LoVo (cell line): ENCODE measurements around the gene TLCD3A.
"Not testable (repeated sequence)": the region's sequence is repeated elsewhere in the genome, so short reads cannot be mapped to it uniquely, and the experiment has no call there.

ENCODE experiments used
- DNase-seq: peaks from one replicate; pipeline ENCODE4 v3.0.0-alpha.2; 2016; ENCODE audit warnings: low spot score

The TLCD3A gene

DNA sequence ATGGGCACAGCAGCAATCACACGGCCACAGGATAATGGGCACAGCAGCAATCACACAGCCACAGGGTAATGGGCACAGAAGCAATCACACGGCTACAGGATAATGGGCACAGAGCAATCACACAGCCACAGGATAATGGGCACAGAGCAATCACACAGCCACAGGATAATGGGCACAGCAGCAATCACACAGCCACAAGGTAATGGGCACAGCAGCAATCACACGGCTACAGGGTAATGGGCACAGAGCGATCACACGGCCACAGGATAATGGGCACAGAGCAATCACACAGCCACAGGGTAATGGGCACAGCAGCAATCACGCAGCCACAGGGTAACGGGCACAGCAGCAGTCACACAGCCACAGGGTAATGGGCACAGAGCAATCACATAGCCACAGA is 17.0 kb downstream of the TLCD3A start:
- DNase-seq = not testable (repeated sequence)

DNA sequence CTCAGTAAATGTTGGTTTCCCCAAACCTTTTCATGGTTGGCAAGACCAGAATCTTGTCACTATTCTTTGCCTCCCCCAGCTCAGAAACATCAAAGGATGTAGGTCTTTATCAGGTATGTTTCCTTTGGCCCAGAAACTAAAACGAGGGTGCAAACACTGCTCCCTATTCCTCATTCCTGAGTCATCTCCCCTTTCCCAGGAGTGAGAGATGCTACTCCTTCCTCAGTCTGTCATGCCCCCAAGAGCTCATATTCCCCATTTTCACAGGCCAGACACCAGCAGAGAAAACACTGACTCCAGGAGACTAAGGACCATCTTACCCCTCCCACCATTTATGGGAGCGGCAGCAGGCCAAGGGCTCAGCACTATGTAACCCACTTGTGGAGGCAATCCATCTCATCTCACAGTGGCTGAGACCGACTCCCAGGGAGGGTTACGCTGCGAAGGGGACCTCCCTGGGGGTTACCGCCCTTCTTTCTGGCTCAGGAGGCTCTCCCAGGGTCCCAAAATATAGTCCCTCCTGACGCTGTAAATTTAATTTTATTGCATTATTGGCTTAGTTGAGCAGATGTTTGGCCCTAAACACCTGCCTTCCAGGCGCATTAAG is 18.1 kb downstream of the TLCD3A start:
- no peak for DNase-seq

DNA sequence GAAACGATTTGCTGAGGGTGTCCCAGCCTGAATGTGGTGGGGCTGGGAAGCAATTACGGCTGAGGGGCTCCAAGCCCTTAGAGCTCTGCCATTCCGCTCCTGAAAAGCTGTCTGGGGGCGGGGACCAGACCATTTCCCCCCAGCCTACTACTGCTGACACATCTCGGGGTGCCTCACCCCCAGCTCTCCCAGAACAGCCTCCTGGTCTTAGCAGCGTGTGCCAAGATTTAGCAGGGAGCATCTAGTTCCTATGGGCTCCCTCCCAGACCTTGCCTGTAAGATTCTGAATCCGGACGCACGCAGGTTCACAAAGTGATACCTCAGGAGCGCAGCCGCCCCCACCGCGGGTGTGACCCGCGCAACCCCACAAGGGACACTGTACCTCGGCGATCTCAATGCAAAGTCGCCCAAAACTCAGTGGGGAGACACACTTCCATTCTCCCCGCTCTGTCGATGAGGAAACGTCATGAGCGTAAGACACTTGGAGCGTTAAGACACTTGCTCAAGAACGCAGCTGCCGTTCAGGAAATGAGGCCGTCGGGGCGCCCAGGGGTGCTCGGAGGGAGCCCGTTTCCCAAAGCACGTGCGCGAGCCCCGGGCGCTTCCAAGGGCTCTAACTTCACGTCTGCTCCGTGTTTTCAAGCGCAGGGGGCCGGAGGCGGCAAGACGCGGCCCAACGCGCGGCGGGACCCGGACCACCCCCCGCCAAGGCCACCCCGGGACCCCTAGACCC is 19.0 kb downstream of the TLCD3A start:
- peak; percentile 24 for DNase-seq

DNA sequence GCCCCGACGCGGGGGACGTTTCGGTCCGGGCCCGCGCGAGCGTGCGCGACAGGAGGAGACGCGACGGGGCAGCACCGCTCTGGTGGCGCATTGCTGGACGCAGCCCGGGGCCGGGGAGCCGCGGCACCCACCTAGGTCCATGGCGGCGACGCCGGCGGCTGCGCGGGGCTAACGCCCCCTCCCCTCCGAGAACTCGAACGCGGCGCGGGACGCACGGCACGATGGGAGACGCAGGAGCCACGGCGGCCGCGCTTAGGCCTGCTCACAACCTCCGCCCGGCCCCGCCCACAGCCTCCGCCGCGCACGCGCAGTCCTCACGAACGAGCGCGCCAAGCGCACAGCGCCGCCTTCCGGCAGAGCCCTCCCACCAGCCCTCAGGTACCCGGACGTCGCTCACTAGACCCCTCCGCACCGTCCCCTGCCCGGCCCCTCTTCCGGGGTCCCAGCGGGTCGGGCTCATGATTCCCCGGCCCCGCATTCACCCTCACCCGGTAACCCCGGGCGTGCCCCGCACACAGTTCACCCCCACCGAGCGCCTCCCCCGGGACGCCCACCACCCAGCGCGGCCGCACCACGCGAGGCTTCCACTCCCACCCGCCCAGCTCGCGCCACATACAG is 19.7 kb downstream of the TLCD3A start, which contains the start of gene GEMIN4:
GEMIN4 (minus strand) TSS at position 263 of the 618 bp plus-strand sequence; CDS start at position 141, 122 bp downstream.
- peak; percentile 91 for DNase-seq

DNA sequence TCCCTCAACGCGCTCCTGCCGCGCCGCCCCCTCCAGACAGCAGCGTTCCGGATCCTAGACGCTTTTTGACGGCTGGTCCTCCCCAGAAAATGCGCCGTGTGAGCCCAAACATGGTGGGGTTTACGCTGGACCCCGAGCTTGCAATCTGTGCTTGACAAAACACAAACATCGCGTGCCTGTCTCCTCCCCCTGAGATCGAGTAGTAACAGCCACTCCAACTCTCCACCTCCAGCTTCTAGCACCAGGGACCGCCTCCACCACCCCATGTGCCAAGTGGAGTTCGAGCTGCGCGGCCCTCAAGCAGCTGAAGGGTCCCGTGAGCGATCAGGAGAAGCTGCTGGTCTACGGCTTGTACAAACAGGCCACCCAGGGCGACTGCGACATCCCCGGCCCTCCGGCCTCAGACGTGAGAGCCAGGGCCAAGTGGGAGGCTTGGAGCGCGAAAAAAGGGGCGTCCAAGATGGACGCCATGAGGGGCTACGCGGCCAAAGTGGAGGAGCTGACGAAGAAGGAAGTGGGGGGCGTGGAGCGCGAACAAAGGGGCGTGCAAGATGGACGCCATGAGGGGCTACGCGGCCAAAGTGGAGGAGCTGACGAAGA is 20.3 kb downstream of the TLCD3A start:
- no peak for DNase-seq

DNA sequence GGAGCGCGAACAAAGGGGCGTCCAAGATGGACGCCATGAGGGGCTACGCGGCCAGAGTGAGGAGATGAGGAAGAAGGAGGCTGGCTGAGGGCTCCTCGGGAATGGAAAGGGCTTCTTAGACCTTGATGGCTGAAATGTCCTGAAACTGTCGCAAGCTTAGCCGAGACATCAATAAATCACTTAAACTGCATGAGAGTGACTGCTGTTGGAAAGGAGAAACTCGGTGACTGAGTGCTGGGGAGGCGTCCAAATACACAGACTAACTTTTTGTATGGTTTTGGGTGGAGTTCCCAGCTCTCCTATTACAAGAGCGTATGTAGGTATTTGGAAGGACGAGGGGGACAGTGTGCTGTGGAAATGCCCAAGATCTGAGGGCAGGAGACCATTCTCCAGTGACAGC is 21.0 kb downstream of the TLCD3A start:
- DNase-seq = no peak

DNA sequence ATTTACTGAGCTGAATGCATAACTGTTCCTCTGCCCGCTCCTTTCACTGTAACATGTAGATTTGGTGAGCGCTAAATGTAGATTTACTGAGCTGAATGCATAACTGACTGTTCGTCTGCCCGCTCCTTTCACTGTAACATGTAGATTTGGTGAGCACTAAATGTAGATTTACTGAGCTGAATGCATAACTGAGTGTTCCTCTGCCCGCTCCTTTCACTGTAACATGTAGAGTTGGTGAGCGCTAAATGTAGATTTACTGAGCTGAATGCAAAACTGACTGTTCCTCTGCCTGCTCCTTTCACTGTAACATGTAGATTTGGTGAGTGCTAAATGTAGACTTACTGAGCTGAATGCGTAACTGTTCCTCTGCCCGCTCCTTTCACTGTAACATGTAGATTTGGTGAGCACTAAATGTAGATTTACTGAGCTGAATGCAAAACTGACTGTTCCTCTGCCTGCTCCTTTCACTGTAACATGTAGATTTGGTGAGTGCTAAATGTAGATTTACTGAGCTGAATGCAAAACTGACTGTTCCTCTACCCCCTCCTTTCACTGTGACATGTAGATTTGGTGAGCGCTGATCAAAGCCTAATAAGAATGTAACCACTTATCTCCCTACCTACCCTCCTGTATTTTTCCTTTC is 23.0 kb downstream of the TLCD3A start:
- DNase-seq = not testable (repeated sequence)

DNA sequence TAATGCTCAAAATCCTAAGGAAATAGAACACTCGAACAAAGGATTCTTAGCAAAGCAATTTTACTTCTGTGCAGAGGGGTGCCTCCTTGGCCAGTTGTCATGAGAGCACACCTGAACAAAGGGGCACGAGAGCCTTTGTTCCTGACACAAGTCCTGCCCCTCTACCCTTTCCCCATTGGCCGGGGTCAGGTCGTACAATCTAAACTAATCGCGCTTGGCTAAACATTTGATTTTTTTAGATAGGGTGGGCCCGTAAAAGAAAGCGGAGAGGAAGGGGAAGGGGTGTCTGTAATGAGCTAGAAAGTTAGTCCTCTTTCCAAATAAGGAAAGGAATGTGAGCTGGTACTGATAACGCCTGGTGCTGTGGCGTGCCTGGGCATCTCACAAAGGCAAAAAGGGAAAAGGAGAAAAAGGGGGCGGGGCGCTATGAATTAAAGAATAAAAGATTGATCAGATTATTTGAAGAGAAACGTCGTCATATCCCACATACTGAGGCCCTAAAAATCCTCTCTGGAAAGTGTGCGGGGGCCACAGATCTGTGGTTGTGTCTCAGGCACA is 23.7 kb downstream of the TLCD3A start:
- DNase-seq = not testable (repeated sequence)

DNA sequence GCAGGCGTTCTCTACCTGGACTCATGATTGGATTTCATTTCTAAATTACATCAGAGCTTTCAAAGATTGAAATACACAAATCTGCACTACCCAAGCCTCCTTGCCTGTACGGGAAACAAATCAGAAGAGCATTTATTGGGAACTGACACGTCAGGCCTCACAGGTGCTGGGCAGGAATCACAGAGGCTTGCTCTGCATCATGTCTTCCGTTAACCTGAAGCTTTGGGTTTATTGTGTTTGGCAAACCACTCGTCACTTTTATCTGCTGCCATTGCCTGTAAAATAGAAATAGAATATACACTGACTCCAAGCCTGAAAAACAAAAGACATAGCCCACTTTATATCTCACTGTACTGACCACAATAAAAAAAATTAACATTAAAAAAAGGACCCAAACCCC is 27.6 kb downstream of the TLCD3A start:
- no peak for DNase-seq

DNA sequence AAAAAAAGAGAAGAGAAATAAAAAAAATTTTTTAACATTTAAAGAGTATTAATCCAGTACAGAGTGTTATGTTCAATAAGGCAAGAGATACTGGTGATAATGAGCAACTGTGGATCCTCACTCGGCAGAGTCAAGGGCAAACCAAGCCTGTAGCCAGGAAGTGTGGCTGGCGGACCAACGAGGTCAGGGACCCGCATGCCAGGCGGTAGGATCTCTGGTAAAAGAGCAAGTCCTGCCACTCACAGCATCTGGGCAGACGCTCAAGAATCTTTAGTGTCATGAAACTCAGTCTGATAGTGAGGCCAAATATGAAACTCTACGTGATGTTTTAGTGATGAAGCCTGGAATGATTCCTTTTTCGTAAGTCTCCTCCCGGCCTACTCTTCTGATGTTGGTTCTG is 28.0 kb downstream of the TLCD3A start:
- no peak for DNase-seq

DNA sequence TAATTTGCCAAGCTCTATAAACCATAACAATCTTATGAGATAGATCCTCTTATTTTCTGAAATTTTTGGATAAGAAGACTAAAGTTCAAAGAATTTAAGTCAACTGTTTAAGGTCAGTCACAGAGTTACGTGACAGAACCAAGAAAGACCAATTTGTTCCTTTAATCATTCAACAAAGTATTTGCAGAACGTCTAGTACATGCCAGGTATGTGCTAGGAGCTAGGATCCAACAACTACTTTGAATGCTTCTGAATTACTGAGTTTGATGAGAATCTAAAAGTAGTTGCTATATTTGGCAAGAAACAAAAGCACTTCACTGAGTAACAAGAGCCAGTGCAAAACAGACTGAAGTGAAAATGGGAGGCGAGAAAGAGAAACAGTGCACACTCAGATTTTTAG is 34.7 kb downstream of the TLCD3A start:
- no peak for DNase-seq

DNA sequence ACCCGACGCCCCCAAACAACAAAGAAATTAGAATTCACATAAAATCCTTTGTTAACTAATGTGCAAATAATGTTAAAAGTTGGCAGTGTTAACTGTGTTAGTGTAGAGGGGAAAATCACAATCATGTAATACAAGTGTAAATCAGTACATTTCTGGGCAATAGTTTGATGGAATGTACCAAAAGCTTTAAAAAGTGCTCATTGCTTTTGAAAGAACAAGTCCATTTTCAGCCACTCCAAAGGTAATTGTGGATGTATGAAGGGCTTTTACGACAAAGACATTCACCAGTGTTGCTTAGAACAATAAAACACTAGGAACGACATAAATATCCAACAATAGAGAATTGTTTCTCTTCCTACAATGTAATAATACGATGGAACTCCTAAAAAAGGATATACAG is 40.6 kb downstream of the TLCD3A start:
- no peak for DNase-seq

DNA sequence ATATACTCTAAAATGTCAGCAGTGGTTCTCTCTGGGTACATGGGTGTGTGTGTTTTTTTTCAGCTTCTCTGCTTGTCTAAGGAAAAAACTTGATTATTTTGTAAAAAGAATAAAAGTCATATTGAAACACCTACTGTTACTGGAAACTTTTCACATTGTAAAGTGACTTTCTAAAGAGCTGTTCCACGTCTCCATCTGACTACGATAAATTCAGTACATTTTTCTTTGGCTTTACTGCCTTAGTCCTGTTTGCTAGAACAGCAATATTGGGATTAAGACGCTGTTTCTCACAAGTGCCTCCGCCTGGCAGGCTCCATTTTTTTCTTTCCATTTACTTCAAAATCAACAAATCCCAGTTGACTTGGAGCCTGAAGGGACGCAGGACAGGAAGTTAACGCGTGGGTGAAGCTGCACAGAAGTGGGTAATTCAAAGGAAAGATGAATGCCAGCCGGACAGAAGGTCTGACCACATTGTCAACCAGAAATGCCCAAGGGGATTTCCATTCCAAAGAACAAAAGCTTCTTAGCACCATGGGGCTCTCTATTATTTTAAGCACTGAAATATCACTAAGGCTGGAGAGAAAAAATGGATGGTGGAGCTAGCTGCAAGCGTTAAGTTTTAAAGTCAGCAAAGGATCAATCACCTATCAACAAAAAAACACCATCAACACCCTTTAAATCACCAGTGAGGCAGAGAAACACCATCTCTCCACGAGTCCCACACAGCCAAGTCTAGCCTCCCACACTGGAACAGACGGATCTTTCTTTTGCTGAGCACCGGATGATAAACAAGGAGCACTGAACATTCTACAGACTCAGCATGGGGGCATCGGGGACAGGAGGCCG is 41.3 kb downstream of the TLCD3A start:
- no peak for DNase-seq

DNA sequence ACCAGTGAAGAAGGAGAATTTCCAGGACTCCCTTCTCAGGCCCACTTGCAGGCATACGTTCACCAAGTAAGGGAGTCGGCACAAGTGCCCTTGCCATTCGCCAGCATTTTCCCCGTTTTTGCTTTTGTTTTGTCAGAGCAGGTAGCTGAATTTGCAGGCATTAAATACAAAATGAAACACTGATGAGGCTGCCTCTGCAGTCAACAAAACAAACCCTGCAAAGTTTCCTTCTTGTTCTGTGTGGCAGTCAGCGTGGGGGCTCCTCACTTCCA is 41.9 kb downstream of the TLCD3A start:
- no peak for DNase-seq

DNA sequence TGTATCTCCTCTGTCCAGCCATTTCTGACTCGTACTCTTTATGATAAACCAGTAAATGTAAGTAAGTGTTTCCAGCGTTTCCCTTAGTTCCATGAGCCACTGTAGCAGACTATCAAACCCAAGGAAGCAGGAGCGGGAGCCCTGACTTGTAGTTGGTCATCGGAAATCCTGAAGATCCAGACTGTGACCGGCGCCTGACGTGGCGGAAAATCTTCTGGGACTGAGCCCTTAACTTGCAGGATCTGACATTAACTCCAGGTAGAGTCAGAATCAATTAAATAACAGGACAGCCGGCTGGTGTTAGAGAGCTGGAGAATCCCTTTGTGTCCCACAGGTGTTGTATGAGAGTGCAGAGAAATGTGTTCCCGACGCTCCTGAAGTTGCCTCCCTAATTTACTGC is 45.7 kb downstream of the TLCD3A start:
- DNase-seq = no peak

DNA sequence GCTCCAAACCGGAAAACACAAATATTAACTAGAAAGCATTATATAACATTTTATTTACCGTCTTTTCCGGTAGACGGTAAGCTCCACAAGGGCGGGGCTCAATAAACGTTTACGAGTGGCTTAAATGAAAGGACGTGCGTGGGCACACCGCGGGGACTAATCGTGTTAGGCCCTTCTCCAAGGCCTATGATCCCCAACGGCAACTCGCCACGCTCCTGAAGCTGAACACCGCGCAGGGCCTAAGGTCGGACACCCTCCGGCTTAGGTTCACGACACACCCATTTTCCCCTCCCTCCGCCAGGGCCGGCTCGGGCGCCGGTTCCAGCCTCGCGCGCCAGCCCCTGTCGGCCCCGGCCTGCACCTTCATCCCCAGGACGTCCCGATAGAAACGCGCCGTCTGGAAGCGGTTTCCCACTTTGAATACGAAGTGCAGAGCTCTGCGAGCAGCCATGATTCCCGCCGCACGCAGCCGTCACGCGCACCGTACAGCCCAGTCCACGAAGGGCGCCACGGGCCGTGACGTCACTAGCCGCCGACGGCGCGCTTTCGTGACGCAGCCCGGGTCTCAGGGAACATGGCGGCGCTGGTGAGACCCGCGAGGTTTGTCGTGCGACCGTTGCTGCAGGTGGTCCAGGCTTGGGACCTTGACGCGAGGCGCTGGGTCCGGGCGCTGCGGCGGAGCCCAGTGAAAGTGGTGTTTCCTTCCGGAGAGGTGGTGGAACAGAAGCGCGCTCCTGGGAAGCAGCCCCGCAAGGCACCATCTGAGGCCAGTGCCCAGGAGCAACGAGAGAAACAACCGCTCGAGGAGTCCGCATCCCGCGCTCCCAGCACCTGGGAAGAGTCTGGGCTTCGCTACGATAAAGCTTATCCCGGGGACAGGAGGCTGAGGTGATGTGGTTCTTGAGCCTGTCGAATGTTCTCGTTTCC is 49.7 kb downstream of the TLCD3A start, which contains the start of the genes GLOD4 and MRM3:
GLOD4 (minus strand) TSS at position 476 of the 927 bp plus-strand sequence; CDS start at position 451, 25 bp downstream.
MRM3 (plus strand) TSS at position 549 of the 927 bp plus-strand sequence; CDS start at position 575, 26 bp downstream.
- DNase-seq = peak; percentile 90

DNA sequence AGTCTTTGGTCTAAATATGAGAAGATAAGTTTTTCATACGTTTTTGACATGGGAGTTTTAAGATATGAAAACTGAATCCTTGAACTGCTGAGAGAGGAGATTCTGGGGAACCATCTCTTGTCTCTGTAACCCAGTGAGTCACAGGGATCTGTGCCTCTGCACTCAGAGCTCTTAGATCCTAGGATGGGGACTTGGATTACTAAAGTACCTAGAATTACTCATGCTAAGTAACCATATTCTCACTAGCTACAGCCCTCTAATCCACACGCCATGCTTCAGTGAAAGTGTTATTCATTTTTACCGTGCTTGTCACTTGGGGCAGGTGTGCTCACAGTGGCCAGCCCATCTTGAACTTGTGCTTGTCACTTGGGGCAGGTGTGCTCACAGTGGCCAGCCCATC is 51.7 kb downstream of the TLCD3A start:
- no peak for DNase-seq

DNA sequence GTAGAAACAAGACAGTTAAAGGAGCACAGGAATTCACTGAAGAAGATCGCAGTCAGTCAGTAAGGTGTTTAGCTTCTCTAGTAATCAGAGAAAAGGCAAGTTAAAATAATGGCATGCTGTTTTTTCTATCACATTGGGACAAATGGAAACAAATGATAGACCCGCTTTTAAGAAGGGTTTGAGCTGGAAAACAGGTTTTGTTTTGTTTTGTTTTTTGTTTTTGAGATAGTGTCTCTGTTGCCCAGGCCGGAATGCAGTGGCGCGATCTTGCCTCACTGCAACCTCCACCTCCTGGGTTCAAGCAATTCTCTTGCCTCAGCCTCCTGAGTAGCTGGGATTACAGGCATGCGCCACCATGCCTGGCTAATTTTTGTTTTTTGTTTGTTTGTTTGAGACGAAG is 53.5 kb downstream of the TLCD3A start:
- not testable (repeated sequence) for DNase-seq

DNA sequence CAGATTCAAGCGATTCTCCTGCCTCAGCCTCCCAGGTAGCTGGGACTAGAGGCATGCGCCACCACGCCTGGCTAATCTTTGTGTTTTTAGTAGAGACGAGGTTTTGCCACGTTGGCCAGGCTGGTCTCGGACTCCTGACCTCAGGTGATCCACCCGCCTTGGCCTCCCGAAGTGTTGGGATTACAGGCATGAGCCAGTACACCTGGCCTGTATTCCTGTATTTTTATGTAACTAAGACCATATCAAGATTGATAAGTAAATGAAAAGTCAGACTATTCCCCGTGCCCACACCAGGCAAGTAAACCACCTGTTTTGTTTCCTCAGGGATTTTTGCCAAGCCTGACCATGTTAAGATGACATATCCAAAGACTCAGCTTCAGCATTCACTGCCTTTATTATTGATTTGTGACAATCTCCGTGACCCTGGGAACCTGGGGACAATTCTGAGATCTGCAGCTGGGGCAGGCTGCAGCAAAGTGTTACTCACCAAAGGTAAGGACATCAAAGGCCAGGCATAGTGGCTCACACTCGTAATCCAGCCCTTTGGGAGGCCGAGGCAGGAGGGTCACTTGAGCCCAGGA is 55.3 kb downstream of the TLCD3A start:
- no peak for DNase-seq

DNA sequence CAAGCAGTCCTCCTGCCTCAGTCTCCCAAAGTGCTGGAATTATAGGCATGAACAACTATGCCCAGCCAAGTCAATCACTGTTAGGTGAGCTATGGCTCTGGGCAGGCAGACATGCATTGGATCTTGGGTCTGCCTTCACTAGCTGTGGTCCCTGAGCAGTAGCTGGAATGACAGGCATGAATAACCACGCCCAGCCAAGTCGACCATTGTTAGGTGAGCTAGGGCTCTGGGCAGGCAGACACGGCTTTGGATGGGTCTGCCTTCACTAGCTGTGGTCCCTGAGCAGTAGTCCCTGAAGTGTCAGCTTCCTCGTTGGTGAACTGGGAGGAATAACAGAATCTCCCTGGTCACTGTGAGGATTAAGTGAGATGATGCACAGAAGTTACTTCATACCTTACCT is 56.2 kb downstream of the TLCD3A start:
- no peak for DNase-seq
